Suprapubic skin (tissue), 4 donors: ENCODE data around the gene PHKB. TPM values are rescaled to one million over a fixed set of nuclear protein-coding genes. Genes with fewer than 3 reads are reported as not detected.

Experiments
- DNase-seq, 2 donors: peaks; one replicate each; pipeline ENCODE4 v3.0.0-alpha.2; 2019; ENCODE audit warnings: low spot score in 2 of 2
- H3K27ac ChIP-seq: fragments of 200-600 bp; sonication (generic); one replicate; pipeline ENCODE4 v1.5.1; 2019
- H3K27me3 ChIP-seq: fragments of 200-600 bp; sonication (generic); one replicate; pipeline ENCODE4 v1.5.1; 2019
- H3K36me3 ChIP-seq: fragments of 200-600 bp; sonication (generic); one replicate; pipeline ENCODE4 v1.5.1; 2019
- H3K4me1 ChIP-seq: fragments of 200-600 bp; sonication (generic); one replicate; pipeline ENCODE4 v1.5.1; 2019
- H3K4me3 ChIP-seq: fragments of 200-600 bp; sonication (generic); one replicate; pipeline ENCODE4 v1.5.1; 2019; ENCODE audit warnings: mild to moderate bottlenecking
- H3K9me3 ChIP-seq: fragments of 200-600 bp; sonication (generic); one replicate; pipeline ENCODE4 v1.5.1; 2019
- EP300 ChIP-seq: sonication (generic); formaldehyde crosslinking; IDR thresholded peaks from one replicate; pipeline ENCODE4 v1.6.1; 2017; ENCODE audit warnings: antibody characterized with exemption
- POLR2A ChIP-seq, 2 donors: fragments of 450-650 bp; IDR thresholded peaks; one replicate each; pipeline ENCODE4 v1.6.1; 2017; ENCODE audit warnings: antibody characterized with exemption in 2 of 2, mild to moderate bottlenecking in 2 of 2, moderate library complexity in 2 of 2
- POLR2AphosphoS5 ChIP-seq, 3 donors: sonication (generic); formaldehyde crosslinking; IDR thresholded peaks; one replicate each; pipeline ENCODE4 v1.6.1; 2017; ENCODE audit warnings: antibody characterized with exemption in 3 of 3
- WGBS: methylation state at CpG from one replicate; pipeline ENCODE4 v1.1.5; 2018; 5-methylcytosine and 5-hydroxymethylcytosine counted together
- total RNA-seq, 4 donors: library from RNA; depleted of rRNA; stranded (reverse); fragments of >200 nt; gene quantifications; one replicate each; pipeline ENCODE4 v1.1.0, GENCODE V29; 2016
- TF ChIP-seq, protein P1 (sequence below), 2 donors: fragments of 200-600 bp in 1 of 2; fragments of 450-650 bp in 1 of 2; sonication (generic) in 1 of 2; IDR thresholded peaks; one replicate each; pipeline ENCODE4 v1.5.1; 2016 to 2019; ENCODE audit warnings: antibody characterized with exemption in 2 of 2, mild to moderate bottlenecking in 1 of 2, moderate library complexity in 1 of 2

PHKB gene
- total RNA-seq, 4 donors from 2014 or later: 28.7 to 92.9 (median 43.1) TPM

GRCh38 chr16:47697826-47698225, 236.7 kb downstream of the PHKB start:
- H3K4me1 ChIP-seq: no peaks in the 10 kb centered on the region
- 88% methylated on average over 3 of the region's 3 CpGs for WGBS
- no peaks in the 10 kb centered on the region for H3K27me3 ChIP-seq
- H3K27ac ChIP-seq: no peak overlapping the region
- TF ChIP-seq POLR2A (IDR thresholded peaks at IDR 0.05) (no peak), POLR2AphosphoS5 (IDR thresholded peaks at IDR 0.05) (no peak), EP300 (no peak)
- TF ChIP-seq, protein P1, sequence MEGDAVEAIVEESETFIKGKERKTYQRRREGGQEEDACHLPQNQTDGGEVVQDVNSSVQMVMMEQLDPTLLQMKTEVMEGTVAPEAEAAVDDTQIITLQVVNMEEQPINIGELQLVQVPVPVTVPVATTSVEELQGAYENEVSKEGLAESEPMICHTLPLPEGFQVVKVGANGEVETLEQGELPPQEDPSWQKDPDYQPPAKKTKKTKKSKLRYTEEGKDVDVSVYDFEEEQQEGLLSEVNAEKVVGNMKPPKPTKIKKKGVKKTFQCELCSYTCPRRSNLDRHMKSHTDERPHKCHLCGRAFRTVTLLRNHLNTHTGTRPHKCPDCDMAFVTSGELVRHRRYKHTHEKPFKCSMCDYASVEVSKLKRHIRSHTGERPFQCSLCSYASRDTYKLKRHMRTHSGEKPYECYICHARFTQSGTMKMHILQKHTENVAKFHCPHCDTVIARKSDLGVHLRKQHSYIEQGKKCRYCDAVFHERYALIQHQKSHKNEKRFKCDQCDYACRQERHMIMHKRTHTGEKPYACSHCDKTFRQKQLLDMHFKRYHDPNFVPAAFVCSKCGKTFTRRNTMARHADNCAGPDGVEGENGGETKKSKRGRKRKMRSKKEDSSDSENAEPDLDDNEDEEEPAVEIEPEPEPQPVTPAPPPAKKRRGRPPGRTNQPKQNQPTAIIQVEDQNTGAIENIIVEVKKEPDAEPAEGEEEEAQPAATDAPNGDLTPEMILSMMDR (IDR thresholded peaks at IDR 0.05): no peak
- no peak overlapping the region for H3K4me3 ChIP-seq
- no peaks in the 10 kb centered on the region for H3K9me3 ChIP-seq
- no peak for DNase-seq
- peaks cover 71% of the 10 kb centered on the region for H3K36me3 ChIP-seq

DNA sequence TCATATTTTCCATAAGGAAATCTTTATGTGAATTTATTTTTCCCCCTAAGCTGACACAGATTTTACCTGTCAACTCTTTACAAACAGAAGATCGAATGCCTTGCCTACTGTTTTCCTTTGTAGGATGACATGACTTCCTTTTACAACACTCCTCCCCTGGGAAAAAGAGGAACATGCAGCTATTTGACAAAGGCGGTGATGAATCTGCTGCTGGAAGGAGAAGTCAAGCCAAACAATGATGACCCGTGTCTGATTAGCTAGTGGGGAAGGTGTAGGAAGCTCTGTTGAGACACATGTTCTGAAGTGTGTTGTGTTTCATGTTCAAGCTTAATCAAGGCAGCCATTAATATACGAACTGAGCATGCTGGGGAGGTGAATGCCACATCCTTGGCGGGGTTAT, 238.0 kb downstream of the PHKB start:
- Histone ChIP-seq H3K9me3 (no peaks in the 10 kb centered on the region), H3K4me3 (no peak overlapping the region), H3K27me3 (no peaks in the 10 kb centered on the region), H3K36me3 (peaks cover 58% of the 10 kb centered on the region), H3K27ac (no peak overlapping the region), H3K4me1 (no peaks in the 10 kb centered on the region)
- no peak for DNase-seq
- TF ChIP-seq, protein P1 (IDR thresholded peaks at IDR 0.05): no peak
- no peak for TF ChIP-seq POLR2AphosphoS5 (IDR thresholded peaks at IDR 0.05)
- TF ChIP-seq POLR2A (IDR thresholded peaks at IDR 0.05): no peak
- no peak for TF ChIP-seq EP300
- WGBS: 83% methylated on average over 5 of the region's 5 CpGs

DNA sequence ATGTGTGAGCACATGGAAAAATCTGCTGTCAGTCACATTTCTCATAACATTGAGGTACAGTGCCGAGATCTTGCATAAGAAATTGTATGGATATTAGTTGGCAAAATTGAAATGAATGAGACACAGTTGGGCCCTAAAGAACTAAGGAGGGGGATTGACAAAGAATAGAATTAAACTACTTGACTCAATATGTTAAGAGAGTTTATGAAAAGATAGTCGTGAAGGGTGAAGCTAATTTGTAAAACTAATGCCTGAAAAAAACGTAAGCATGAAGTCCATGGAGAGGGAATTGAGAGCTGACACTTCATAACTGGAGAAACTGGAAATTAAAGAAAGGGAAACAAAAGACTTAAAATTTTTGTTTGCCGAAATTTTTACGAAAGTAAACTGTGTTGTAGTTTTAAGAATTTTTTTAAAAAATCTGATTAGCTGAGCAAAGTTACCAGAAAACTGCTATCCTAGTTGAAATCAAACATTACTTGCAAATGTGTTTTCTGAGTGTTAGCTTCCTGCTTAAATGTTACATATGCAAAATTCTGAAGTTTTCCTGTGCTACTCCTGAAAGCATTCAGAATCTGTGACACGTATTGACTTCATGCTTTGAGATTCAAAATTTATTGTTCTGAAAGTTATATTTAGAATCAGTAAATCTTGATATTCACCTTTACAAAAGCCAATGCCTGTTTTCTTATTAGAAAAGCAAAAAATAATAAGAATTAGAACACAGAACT, 239.9 kb downstream of the PHKB start:
- no peaks in the 10 kb centered on the region for H3K4me1 ChIP-seq
- no peak for DNase-seq
- 74% methylated on average over 6 of the region's 6 CpGs for WGBS
- no peaks in the 10 kb centered on the region for H3K27me3 ChIP-seq
- TF ChIP-seq EP300 (no peak), POLR2A (IDR thresholded peaks at IDR 0.05) (no peak), POLR2AphosphoS5 (IDR thresholded peaks at IDR 0.05) (no peak)
- no peaks in the 10 kb centered on the region for H3K9me3 ChIP-seq
- peaks cover 39% of the 10 kb centered on the region for H3K36me3 ChIP-seq
- H3K4me3 ChIP-seq: no peak overlapping the region
- H3K27ac ChIP-seq: no peak overlapping the region

DNA sequence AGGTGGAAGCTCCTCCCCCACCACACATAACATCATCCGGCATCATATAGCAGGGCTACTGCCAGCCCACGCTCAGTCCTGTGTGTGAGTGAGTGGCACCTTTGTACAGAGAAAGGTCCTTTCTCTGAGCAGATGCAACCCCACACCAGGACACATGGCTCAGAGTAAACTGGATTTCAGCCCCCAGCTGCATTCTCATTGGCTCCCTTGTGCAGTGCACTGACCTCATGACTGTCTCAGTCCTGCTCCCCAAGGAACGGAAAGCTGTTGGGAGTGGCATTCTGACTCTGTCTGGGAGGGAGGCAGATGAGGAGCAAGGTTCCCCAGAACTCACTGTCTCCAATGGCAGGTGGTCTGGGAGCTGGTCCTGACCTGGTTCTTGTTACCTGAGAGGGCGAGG, 244.1 kb downstream of the PHKB start:
- H3K27ac ChIP-seq: no peak overlapping the region
- H3K9me3 ChIP-seq: no peaks in the 10 kb centered on the region
- H3K4me1 ChIP-seq: no peaks in the 10 kb centered on the region
- no peak for DNase-seq
- H3K27me3 ChIP-seq: no peaks in the 10 kb centered on the region
- 89% methylated on average over 4 of the region's 4 CpGs for WGBS
- TF ChIP-seq, protein P1 (IDR thresholded peaks at IDR 0.05): no peak
- TF ChIP-seq POLR2A (IDR thresholded peaks at IDR 0.05) (no peak), POLR2AphosphoS5 (IDR thresholded peaks at IDR 0.05) (no peak), EP300 (no peak)
- H3K4me3 ChIP-seq: no peak overlapping the region
- no peaks in the 10 kb centered on the region for H3K36me3 ChIP-seq

- DNase-seq: no peak
- no peaks in the 10 kb centered on the region for H3K4me1 ChIP-seq
- H3K27me3 ChIP-seq: no peaks in the 10 kb centered on the region
- H3K36me3 ChIP-seq: no peaks in the 10 kb centered on the region
- no peak overlapping the region for H3K4me3 ChIP-seq
- H3K27ac ChIP-seq: no peak overlapping the region
- H3K9me3 ChIP-seq: no peaks in the 10 kb centered on the region
- WGBS: 93% methylated on average over 4 of the region's 4 CpGs
- TF ChIP-seq POLR2A (IDR thresholded peaks at IDR 0.05) (no peak), EP300 (no peak), POLR2AphosphoS5 (IDR thresholded peaks at IDR 0.05) (no peak)
- TF ChIP-seq, protein P1 (IDR thresholded peaks at IDR 0.05): no peak
Measured at GRCh38 chr16:47711809-47712208, 250.7 kb downstream of the PHKB start.
